Suprapubic skin (tissue), 4 donors: Measurements from ENCODE around the gene MKX. TPM values are rescaled to one million over a fixed set of nuclear protein-coding genes. Genes with fewer than 3 reads are reported as not detected.

Experiments
- DNase-seq, 2 donors: peaks; one replicate each; pipeline ENCODE4 v3.0.0-alpha.2; 2019; ENCODE audit warnings: low spot score in 2 of 2
- H3K27ac ChIP-seq: fragments of 200-600 bp; sonication (generic); one replicate; pipeline ENCODE4 v1.5.1; 2019
- H3K27me3 ChIP-seq: fragments of 200-600 bp; sonication (generic); one replicate; pipeline ENCODE4 v1.5.1; 2019
- H3K36me3 ChIP-seq: fragments of 200-600 bp; sonication (generic); one replicate; pipeline ENCODE4 v1.5.1; 2019
- H3K4me1 ChIP-seq: fragments of 200-600 bp; sonication (generic); one replicate; pipeline ENCODE4 v1.5.1; 2019
- H3K4me3 ChIP-seq: fragments of 200-600 bp; sonication (generic); one replicate; pipeline ENCODE4 v1.5.1; 2019; ENCODE audit warnings: mild to moderate bottlenecking
- H3K9me3 ChIP-seq: fragments of 200-600 bp; sonication (generic); one replicate; pipeline ENCODE4 v1.5.1; 2019
- EP300 ChIP-seq: sonication (generic); formaldehyde crosslinking; IDR thresholded peaks from one replicate; pipeline ENCODE4 v1.6.1; 2017; ENCODE audit warnings: antibody characterized with exemption
- POLR2A ChIP-seq, 2 donors: fragments of 450-650 bp; IDR thresholded peaks; one replicate each; pipeline ENCODE4 v1.6.1; 2017; ENCODE audit warnings: antibody characterized with exemption in 2 of 2, mild to moderate bottlenecking in 2 of 2, moderate library complexity in 2 of 2
- POLR2AphosphoS5 ChIP-seq, 3 donors: sonication (generic); formaldehyde crosslinking; IDR thresholded peaks; one replicate each; pipeline ENCODE4 v1.6.1; 2017; ENCODE audit warnings: antibody characterized with exemption in 3 of 3
- WGBS: methylation state at CpG from one replicate; pipeline ENCODE4 v1.1.5; 2018; 5-methylcytosine and 5-hydroxymethylcytosine counted together
- total RNA-seq, 4 donors: library from RNA; depleted of rRNA; stranded (reverse); fragments of >200 nt; gene quantifications; one replicate each; pipeline ENCODE4 v1.1.0, GENCODE V29; 2016
- TF ChIP-seq, protein P1 (sequence below), 2 donors: fragments of 200-600 bp in 1 of 2; fragments of 450-650 bp in 1 of 2; sonication (generic) in 1 of 2; IDR thresholded peaks; one replicate each; pipeline ENCODE4 v1.5.1; 2016 to 2019; ENCODE audit warnings: antibody characterized with exemption in 2 of 2, mild to moderate bottlenecking in 1 of 2, moderate library complexity in 1 of 2

MKX gene
- under 1 TPM; 0.25 to 0.68 (median 0.55) TPM for total RNA-seq

- no peak within 1 kb of the TSS for H3K27ac ChIP-seq
- 1% methylated on average over 20 of the region's 69 CpGs for WGBS
- peaks cover 52% of the 10 kb centered on the region for H3K4me1 ChIP-seq
- TF ChIP-seq EP300 (no peak), POLR2AphosphoS5 (IDR thresholded peaks at IDR 0.05) (no peak), POLR2A (IDR thresholded peaks at IDR 0.05) (no peak)
- TF ChIP-seq, protein P1, sequence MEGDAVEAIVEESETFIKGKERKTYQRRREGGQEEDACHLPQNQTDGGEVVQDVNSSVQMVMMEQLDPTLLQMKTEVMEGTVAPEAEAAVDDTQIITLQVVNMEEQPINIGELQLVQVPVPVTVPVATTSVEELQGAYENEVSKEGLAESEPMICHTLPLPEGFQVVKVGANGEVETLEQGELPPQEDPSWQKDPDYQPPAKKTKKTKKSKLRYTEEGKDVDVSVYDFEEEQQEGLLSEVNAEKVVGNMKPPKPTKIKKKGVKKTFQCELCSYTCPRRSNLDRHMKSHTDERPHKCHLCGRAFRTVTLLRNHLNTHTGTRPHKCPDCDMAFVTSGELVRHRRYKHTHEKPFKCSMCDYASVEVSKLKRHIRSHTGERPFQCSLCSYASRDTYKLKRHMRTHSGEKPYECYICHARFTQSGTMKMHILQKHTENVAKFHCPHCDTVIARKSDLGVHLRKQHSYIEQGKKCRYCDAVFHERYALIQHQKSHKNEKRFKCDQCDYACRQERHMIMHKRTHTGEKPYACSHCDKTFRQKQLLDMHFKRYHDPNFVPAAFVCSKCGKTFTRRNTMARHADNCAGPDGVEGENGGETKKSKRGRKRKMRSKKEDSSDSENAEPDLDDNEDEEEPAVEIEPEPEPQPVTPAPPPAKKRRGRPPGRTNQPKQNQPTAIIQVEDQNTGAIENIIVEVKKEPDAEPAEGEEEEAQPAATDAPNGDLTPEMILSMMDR (IDR thresholded peaks at IDR 0.05): no peak
- H3K9me3 ChIP-seq: no peaks in the 10 kb centered on the region
- peak in 1 of 2 donors; percentile 74 for DNase-seq
- peak within 1 kb of the TSS; percentile 73 for H3K4me3 ChIP-seq
- no peaks in the 10 kb centered on the region for H3K36me3 ChIP-seq
- H3K27me3 ChIP-seq: peaks cover 94% of the 10 kb centered on the region
These were observed at the start of gene MKX for GRCh38 chr10:27745732-27746396. TSS of gene MKX (minus strand) at chr10:27745819. CDS start at chr10:27743415, 2,404 bp downstream.

GRCh38 chr10:27794157-27794556, 48.5 kb upstream of the MKX start:
- WGBS: 43% methylated on average over 1 of the region's 1 CpG
- H3K27me3 ChIP-seq: peaks cover 3% of the 10 kb centered on the region
- H3K36me3 ChIP-seq: no peaks in the 10 kb centered on the region
- H3K27ac ChIP-seq: no peak overlapping the region
- H3K4me1 ChIP-seq: no peaks in the 10 kb centered on the region
- TF ChIP-seq, protein P1 (IDR thresholded peaks at IDR 0.05): no peak
- H3K4me3 ChIP-seq: no peak overlapping the region
- DNase-seq: no peak
- no peaks in the 10 kb centered on the region for H3K9me3 ChIP-seq

GRCh38 chr10:27792216-27792615, 46.6 kb upstream of the MKX start:
- no peaks in the 10 kb centered on the region for H3K9me3 ChIP-seq
- no peaks in the 10 kb centered on the region for H3K36me3 ChIP-seq
- H3K4me3 ChIP-seq: no peak overlapping the region
- TF ChIP-seq EP300 (no peak), POLR2AphosphoS5 (IDR thresholded peaks at IDR 0.05) (no peak), POLR2A (IDR thresholded peaks at IDR 0.05) (no peak)
- TF ChIP-seq, protein P1 (IDR thresholded peaks at IDR 0.05): no peak
- DNase-seq: no peak
- peaks cover 4% of the 10 kb centered on the region for H3K27me3 ChIP-seq
- H3K27ac ChIP-seq: no peak overlapping the region
- H3K4me1 ChIP-seq: no peaks in the 10 kb centered on the region
- 78% methylated on average over 2 of the region's 2 CpGs for WGBS

GRCh38 chr10:27784272-27784671, 38.7 kb upstream of the MKX start:
- Histone ChIP-seq H3K4me3 (no peak overlapping the region), H3K27ac (no peak overlapping the region), H3K27me3 (peaks cover 4% of the 10 kb centered on the region), H3K9me3 (no peaks in the 10 kb centered on the region), H3K4me1 (no peaks in the 10 kb centered on the region), H3K36me3 (no peaks in the 10 kb centered on the region)
- 97% methylated on average over 2 of the region's 2 CpGs for WGBS
- TF ChIP-seq POLR2AphosphoS5 (IDR thresholded peaks at IDR 0.05): no peak
- no peak for TF ChIP-seq POLR2A (IDR thresholded peaks at IDR 0.05)
- TF ChIP-seq EP300: no peak
- TF ChIP-seq, protein P1 (IDR thresholded peaks at IDR 0.05): no peak
- no peak for DNase-seq

DNA sequence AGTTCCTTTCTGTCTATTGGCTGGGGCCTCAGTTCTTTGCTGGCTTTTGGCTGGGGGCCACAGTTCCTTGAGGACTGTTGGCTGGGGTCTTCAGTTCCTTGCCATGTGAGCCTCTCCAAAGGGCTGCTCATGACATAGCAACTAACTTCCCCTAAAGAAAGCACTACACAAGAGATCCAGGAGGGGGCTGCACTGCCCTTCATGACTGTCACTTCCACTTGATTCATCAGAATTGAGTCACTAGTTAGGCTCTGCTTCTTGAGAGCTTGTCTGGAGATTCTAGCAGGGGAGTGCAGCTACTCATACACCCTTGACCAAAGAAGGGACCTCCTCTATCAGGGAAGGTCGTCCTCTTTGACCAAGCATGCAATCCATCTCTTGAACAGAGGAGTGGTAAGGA, 38.0 kb upstream of the MKX start:
- no peak overlapping the region for H3K4me3 ChIP-seq
- peaks cover 4% of the 10 kb centered on the region for H3K27me3 ChIP-seq
- no peak overlapping the region for H3K27ac ChIP-seq
- H3K36me3 ChIP-seq: no peaks in the 10 kb centered on the region
- WGBS: 43% methylated on average over 1 of the region's 1 CpG
- H3K9me3 ChIP-seq: no peaks in the 10 kb centered on the region
- H3K4me1 ChIP-seq: no peaks in the 10 kb centered on the region
- TF ChIP-seq POLR2AphosphoS5 (IDR thresholded peaks at IDR 0.05) (no peak), POLR2A (IDR thresholded peaks at IDR 0.05) (no peak), EP300 (no peak)
- TF ChIP-seq, protein P1 (IDR thresholded peaks at IDR 0.05): no peak
- DNase-seq: no peak
